Measurements from ENCODE around the gene EEFSEC. TPM values are rescaled to one million over a fixed set of nuclear protein-coding genes. Genes with fewer than 3 reads are reported as not detected.

Gene EEFSEC
- total RNA-seq, 1 experiment from 2014 or later = 15.4 TPM

DNA sequence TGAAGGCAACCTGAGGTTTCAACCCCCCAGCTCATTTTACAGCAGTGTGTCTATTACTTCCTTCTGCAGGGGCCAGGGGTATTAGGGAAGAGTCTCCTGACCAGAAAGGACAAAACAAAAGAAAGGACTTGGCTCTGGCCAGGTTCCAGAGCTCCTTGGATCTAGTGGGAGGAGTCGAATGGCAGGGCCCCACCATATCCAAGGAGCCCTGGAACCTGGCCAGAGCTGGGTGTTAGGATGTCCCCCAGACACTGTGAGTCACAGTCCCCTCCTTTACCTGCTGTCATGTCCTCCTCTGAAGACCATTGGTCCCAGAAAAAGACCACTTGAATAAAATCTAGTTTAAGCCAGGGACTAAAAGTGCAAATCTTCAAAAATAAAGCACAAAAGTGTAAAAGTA, 113.2 kb downstream of the EEFSEC start:
- in situ Hi-C loops (cut with HindIII; ENCODE audit: low pct_unique_long_range_greater_than_20kb, low sequenced_read_pairs) = no loop called here

DNA sequence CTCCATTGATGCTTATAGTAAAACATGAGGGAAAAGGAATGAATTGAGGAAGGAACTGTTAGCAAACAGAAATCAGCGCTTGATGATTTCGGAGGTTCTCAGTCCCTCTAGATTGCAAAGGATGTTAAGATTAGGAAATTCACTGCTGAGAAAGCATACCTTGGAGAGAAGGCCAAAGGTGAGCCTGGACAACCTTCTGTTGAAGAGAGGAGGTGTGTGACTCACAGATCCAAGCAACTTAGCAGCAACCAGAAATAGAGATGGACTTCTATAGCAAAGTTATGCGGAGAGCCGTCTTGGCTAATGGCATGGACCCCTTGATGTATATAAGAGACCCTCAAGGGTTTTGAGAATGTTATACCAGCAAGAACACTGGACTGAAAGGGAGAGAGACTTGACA, 114.3 kb downstream of the EEFSEC start:
- H3K36me3 ChIP-seq (ENCODE audit: control insufficient read depth, insufficient read depth, low read length) = no peaks in the 10 kb centered on the region
- ATAC-seq (no peak), DNase-seq (ENCODE audit: low read depth, low spot score) (no peak)
- H3K27me3 ChIP-seq (ENCODE audit: control insufficient read depth, insufficient read depth, low read length) = no peaks in the 10 kb centered on the region
- H3K9me3 ChIP-seq (ENCODE audit: control insufficient read depth, insufficient read depth, low read depth, low read length) = no peaks in the 10 kb centered on the region
- in situ Hi-C loops (cut with HindIII; ENCODE audit: low pct_unique_long_range_greater_than_20kb, low sequenced_read_pairs) = no loop called here
- no peaks in the 10 kb centered on the region for H3K4me1 ChIP-seq (ENCODE audit: control insufficient read depth, insufficient read depth, low read length)
- H3K4me3 ChIP-seq (ENCODE audit: low read depth in 2 of 2, low read length in 2 of 2) = no peak overlapping the region
- TF ChIP-seq, protein P1, sequence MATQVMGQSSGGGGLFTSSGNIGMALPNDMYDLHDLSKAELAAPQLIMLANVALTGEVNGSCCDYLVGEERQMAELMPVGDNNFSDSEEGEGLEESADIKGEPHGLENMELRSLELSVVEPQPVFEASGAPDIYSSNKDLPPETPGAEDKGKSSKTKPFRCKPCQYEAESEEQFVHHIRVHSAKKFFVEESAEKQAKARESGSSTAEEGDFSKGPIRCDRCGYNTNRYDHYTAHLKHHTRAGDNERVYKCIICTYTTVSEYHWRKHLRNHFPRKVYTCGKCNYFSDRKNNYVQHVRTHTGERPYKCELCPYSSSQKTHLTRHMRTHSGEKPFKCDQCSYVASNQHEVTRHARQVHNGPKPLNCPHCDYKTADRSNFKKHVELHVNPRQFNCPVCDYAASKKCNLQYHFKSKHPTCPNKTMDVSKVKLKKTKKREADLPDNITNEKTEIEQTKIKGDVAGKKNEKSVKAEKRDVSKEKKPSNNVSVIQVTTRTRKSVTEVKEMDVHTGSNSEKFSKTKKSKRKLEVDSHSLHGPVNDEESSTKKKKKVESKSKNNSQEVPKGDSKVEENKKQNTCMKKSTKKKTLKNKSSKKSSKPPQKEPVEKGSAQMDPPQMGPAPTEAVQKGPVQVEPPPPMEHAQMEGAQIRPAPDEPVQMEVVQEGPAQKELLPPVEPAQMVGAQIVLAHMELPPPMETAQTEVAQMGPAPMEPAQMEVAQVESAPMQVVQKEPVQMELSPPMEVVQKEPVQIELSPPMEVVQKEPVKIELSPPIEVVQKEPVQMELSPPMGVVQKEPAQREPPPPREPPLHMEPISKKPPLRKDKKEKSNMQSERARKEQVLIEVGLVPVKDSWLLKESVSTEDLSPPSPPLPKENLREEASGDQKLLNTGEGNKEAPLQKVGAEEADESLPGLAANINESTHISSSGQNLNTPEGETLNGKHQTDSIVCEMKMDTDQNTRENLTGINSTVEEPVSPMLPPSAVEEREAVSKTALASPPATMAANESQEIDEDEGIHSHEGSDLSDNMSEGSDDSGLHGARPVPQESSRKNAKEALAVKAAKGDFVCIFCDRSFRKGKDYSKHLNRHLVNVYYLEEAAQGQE (IDR thresholded peaks at IDR 0.05; ENCODE audit: insufficient read depth in 1 of 2, low read depth in 2 of 2, low read length in 1 of 2) = no peak
- TF ChIP-seq POLR2AphosphoS5 (IDR thresholded peaks at IDR 0.05; ENCODE audit: low read depth, low read length) = no peak
- no peak for TF ChIP-seq TCF7L2 (IDR thresholded peaks at IDR 0.05; ENCODE audit: low read depth, low read length)
- TF ChIP-seq, protein P2, sequence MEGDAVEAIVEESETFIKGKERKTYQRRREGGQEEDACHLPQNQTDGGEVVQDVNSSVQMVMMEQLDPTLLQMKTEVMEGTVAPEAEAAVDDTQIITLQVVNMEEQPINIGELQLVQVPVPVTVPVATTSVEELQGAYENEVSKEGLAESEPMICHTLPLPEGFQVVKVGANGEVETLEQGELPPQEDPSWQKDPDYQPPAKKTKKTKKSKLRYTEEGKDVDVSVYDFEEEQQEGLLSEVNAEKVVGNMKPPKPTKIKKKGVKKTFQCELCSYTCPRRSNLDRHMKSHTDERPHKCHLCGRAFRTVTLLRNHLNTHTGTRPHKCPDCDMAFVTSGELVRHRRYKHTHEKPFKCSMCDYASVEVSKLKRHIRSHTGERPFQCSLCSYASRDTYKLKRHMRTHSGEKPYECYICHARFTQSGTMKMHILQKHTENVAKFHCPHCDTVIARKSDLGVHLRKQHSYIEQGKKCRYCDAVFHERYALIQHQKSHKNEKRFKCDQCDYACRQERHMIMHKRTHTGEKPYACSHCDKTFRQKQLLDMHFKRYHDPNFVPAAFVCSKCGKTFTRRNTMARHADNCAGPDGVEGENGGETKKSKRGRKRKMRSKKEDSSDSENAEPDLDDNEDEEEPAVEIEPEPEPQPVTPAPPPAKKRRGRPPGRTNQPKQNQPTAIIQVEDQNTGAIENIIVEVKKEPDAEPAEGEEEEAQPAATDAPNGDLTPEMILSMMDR (IDR thresholded peaks at IDR 0.05) = no peak
- TF ChIP-seq SIN3A (IDR thresholded peaks at IDR 0.05; ENCODE audit: borderline replicate concordance, insufficient read depth, low read depth, low read length) = no peak
- POLR2A ChIA-PET = interaction anchor here (0.6 kb wide), 1 partner anchor 101 kb away, joined by 6 read pairs; no protein-coding TSS in a partner anchor
- no TSS peak for BruUV-seq (replicated peaks)
- intact Hi-C loops (cut with micrococcal nuclease; ENCODE audit: unreplicated experiment) = no loop called here
- CTCF ChIA-PET = no interaction called here
- no peak overlapping the region for H3K27ac ChIP-seq (ENCODE audit: low read length)

More for the DNA sequence above, 113.2 kb downstream of the EEFSEC start:
- POLR2A ChIA-PET = no interaction called here
- H3K4me3 ChIP-seq (ENCODE audit: low read depth in 2 of 2, low read length in 2 of 2) = no peak overlapping the region
- no peaks in the 10 kb centered on the region for H3K4me1 ChIP-seq (ENCODE audit: control insufficient read depth, insufficient read depth, low read length)
- intact Hi-C loops (cut with micrococcal nuclease; ENCODE audit: unreplicated experiment) = no loop called here
- ATAC-seq (no peak), DNase-seq (ENCODE audit: low read depth, low spot score) (no peak)
- H3K27ac ChIP-seq (ENCODE audit: low read length) = no peak overlapping the region
- H3K9me3 ChIP-seq (ENCODE audit: control insufficient read depth, insufficient read depth, low read depth, low read length) = no peaks in the 10 kb centered on the region
- CTCF ChIA-PET = no interaction called here
- no peaks in the 10 kb centered on the region for H3K27me3 ChIP-seq (ENCODE audit: control insufficient read depth, insufficient read depth, low read length)
- TF ChIP-seq, protein P2 (IDR thresholded peaks at IDR 0.05) = no peak
- TF ChIP-seq POLR2AphosphoS5 (IDR thresholded peaks at IDR 0.05; ENCODE audit: low read depth, low read length) (no peak), TCF7L2 (IDR thresholded peaks at IDR 0.05; ENCODE audit: low read depth, low read length) (no peak), SIN3A (IDR thresholded peaks at IDR 0.05; ENCODE audit: borderline replicate concordance, insufficient read depth, low read depth, low read length) (no peak)
- TF ChIP-seq, protein P1 (IDR thresholded peaks at IDR 0.05; ENCODE audit: insufficient read depth in 1 of 2, low read depth in 2 of 2, low read length in 1 of 2) = no peak
- no TSS peak for BruUV-seq (replicated peaks)
- H3K36me3 ChIP-seq (ENCODE audit: control insufficient read depth, insufficient read depth, low read length) = no peaks in the 10 kb centered on the region

All from Panc1 (cell line).